ENCODE measurements around the gene MISP. TPM values are rescaled to one million over a fixed set of nuclear protein-coding genes. Genes with fewer than 3 reads are reported as not detected.

MISP gene, protein sequence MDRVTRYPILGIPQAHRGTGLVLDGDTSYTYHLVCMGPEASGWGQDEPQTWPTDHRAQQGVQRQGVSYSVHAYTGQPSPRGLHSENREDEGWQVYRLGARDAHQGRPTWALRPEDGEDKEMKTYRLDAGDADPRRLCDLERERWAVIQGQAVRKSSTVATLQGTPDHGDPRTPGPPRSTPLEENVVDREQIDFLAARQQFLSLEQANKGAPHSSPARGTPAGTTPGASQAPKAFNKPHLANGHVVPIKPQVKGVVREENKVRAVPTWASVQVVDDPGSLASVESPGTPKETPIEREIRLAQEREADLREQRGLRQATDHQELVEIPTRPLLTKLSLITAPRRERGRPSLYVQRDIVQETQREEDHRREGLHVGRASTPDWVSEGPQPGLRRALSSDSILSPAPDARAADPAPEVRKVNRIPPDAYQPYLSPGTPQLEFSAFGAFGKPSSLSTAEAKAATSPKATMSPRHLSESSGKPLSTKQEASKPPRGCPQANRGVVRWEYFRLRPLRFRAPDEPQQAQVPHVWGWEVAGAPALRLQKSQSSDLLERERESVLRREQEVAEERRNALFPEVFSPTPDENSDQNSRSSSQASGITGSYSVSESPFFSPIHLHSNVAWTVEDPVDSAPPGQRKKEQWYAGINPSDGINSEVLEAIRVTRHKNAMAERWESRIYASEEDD
- total RNA-seq (2012; rRNA removed), result not detected in 2 replicates
- polyA plus RNA-seq (2012; rRNA removed), result 0.03 TPM in 1 of 2 replicates, not detected in the other
- 0.02 TPM in 1 of 2 replicates, not detected in the other for polyA plus RNA-seq (2012; cell fraction: cytosol; rRNA removed)
- polyA plus RNA-seq (2012; cell fraction: nucleus; rRNA removed; ENCODE audit: low replicate concordance), result 0.11 and 0.13 TPM in 2 replicates
- Bru-seq, nascent RNA, result percentile 23 among the genes with signal in this experiment
- BruChase-seq, experiment 1, labeled RNA remaining after a 6-hour chase, result percentile 22 among the genes with signal in this experiment
- BruChase-seq, experiment 2, labeled RNA remaining after a 2-hour chase, result percentile 30 among the genes with signal in this experiment
- long read RNA-seq, result 0 reads

- DNase-seq (no peak), ATAC-seq (ENCODE audit: low read depth) (peak; percentile 13)
- peaks cover 15% of the 10 kb centered on the region for H3K4me1 ChIP-seq (ENCODE audit: control insufficient read depth, insufficient read depth, low read length)
- H3K9me1 ChIP-seq (ENCODE audit: insufficient read depth, low read length), result peaks cover 7% of the 10 kb centered on the region; the same call in 1 of the 2 replicates
- peak within 1 kb of the TSS; percentile 2 to 81 for H4K8ac ChIP-seq (ENCODE audit: low read depth in 2 of 2, low read length in 2 of 2)
- peak within 1 kb of the TSS; percentile 91 for H2AK5ac ChIP-seq (ENCODE audit: low read depth, low read length)
- H3K56ac ChIP-seq (ENCODE audit: extremely low read depth, insufficient read depth, low read length), result no peak within 1 kb of the TSS
- intact Hi-C loops (cut with micrococcal nuclease), result no loop called here
- H3K27me3 ChIP-seq (ENCODE audit: control insufficient read depth, insufficient read depth, low read length), result no peaks in the 10 kb centered on the region
- no peak within 1 kb of the TSS for H3K23ac ChIP-seq (ENCODE audit: low read depth, low read length)
- H3K27ac ChIP-seq (ENCODE audit: insufficient read depth, low read length), result peak within 1 kb of the TSS; percentile 60
- peaks cover 6% of the 10 kb centered on the region; the same call in 1 of the 2 replicates for H3K36me3 ChIP-seq (ENCODE audit: control insufficient read depth, insufficient read depth, low read length)
- H3K4me2 ChIP-seq (ENCODE audit: low read depth, low read length), result 0 out of 2 replicates have a peak within 1 kb of the TSS, but pooled peaks have one; percentile 9
- no peak within 1 kb of the TSS for H3K4me3 ChIP-seq (ENCODE audit: insufficient read depth, low read depth, low read length)
- H4K20me1 ChIP-seq (ENCODE audit: insufficient read depth, low read length), result 0 out of 2 replicates have a peak, but pooled peaks cover 3% of the 10 kb centered on the region
- BruUV-seq (replicated peaks), result no TSS peak
- H2AK9ac ChIP-seq (replicated peaks; ENCODE audit: low read depth, low read length, poor library complexity), result peak within 1 kb of the TSS; percentile 18
- H4K91ac ChIP-seq (ENCODE audit: insufficient read depth, low read depth, low read length), result peak within 1 kb of the TSS; percentile 65
- peak within 1 kb of the TSS; percentile 75 for H3K4ac ChIP-seq (ENCODE audit: low read depth, low read length)
- peaks cover 16% of the 10 kb centered on the region for H3K9me3 ChIP-seq (ENCODE audit: control insufficient read depth, insufficient read depth, low read length)
- H3K79me1 ChIP-seq (ENCODE audit: low read depth in 1 of 2, low read length in 2 of 2), result no peaks in the 10 kb centered on the region
- peak within 1 kb of the TSS; percentile 78 for H3K14ac ChIP-seq (replicated peaks; ENCODE audit: low read depth, low read length)
- H2BK20ac ChIP-seq (ENCODE audit: low read depth, low read length), result peak within 1 kb of the TSS; percentile 58; the same call in 1 of the 2 replicates
- CTCF ChIA-PET, result no interaction called here
- H2BK120ac ChIP-seq (ENCODE audit: low read depth, low read length), result peak within 1 kb of the TSS; percentile 84
- H4K5ac ChIP-seq (ENCODE audit: low read depth, low read length), result peak within 1 kb of the TSS; percentile 41
- in situ Hi-C loops (cut with MboI; ENCODE audit: low sequenced_read_pairs), result no loop called here
- peak within 1 kb of the TSS; percentile 33 for H3K18ac ChIP-seq (ENCODE audit: low read depth, low read length)
- H2AFZ ChIP-seq (replicated peaks; ENCODE audit: low read length, poor library complexity), result peak within 1 kb of the TSS; percentile 94
- POLR2A ChIA-PET (ENCODE audit: unreplicated experiment), result no interaction called here
- dilution Hi-C loops (cut with HindIII; ENCODE audit: low sequenced_read_pairs, unreplicated experiment), result no loop called here
- H2BK5ac ChIP-seq (ENCODE audit: low read depth, low read length, poor library complexity, severe bottlenecking), result peak within 1 kb of the TSS; percentile 73
- H2BK15ac ChIP-seq (ENCODE audit: low read depth, low read length), result peak within 1 kb of the TSS; percentile 67; the same call in 1 of the 3 replicates
- peak within 1 kb of the TSS; percentile 35 for H3K9ac ChIP-seq (ENCODE audit: low read depth, low read length)
- 85% methylated on average over 13 of the region's 31 CpGs; no CpG with 5 or more reads in 1 of the 2 experiments for WGBS, 2 experiments (ENCODE audit: extremely low coverage in 2 of 2, insufficient read length in 1 of 2)
- no peak for TF ChIP-seq NFE2L2 (IDR thresholded peaks at IDR 0.05; ENCODE audit: low read depth, low read length)
- no peak for TF ChIP-seq USF2 (IDR thresholded peaks at IDR 0.05; ENCODE audit: low read depth, low read length)
- no peak for TF ChIP-seq RAD21 (IDR thresholded peaks at IDR 0.05; ENCODE audit: low read length)
- TF ChIP-seq, protein P1, sequence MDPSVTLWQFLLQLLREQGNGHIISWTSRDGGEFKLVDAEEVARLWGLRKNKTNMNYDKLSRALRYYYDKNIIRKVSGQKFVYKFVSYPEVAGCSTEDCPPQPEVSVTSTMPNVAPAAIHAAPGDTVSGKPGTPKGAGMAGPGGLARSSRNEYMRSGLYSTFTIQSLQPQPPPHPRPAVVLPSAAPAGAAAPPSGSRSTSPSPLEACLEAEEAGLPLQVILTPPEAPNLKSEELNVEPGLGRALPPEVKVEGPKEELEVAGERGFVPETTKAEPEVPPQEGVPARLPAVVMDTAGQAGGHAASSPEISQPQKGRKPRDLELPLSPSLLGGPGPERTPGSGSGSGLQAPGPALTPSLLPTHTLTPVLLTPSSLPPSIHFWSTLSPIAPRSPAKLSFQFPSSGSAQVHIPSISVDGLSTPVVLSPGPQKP (IDR thresholded peaks at IDR 0.05; ENCODE audit: borderline replicate concordance, low read depth, low read length), result no peak
- TF ChIP-seq, protein P2, sequence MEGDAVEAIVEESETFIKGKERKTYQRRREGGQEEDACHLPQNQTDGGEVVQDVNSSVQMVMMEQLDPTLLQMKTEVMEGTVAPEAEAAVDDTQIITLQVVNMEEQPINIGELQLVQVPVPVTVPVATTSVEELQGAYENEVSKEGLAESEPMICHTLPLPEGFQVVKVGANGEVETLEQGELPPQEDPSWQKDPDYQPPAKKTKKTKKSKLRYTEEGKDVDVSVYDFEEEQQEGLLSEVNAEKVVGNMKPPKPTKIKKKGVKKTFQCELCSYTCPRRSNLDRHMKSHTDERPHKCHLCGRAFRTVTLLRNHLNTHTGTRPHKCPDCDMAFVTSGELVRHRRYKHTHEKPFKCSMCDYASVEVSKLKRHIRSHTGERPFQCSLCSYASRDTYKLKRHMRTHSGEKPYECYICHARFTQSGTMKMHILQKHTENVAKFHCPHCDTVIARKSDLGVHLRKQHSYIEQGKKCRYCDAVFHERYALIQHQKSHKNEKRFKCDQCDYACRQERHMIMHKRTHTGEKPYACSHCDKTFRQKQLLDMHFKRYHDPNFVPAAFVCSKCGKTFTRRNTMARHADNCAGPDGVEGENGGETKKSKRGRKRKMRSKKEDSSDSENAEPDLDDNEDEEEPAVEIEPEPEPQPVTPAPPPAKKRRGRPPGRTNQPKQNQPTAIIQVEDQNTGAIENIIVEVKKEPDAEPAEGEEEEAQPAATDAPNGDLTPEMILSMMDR (conservative IDR thresholded peaks at IDR 0.05; ENCODE audit: low read depth, low read length), result no peak
- no peak for TF ChIP-seq FOS (IDR thresholded peaks at IDR 0.05; ENCODE audit: low read depth, low read length)
- no peak for TF ChIP-seq MXI1 (IDR thresholded peaks at IDR 0.05; ENCODE audit: borderline replicate concordance, low read depth, low read length)
- no peak for TF ChIP-seq CEBPB (IDR thresholded peaks at IDR 0.05; ENCODE audit: low read depth, low read length)
- no peak for TF ChIP-seq CHD1 (IDR thresholded peaks at IDR 0.05; ENCODE audit: low read depth, low read length)
Observed at GRCh38 chr19:750640-751423, at the start of gene MISP. Gene MISP, plus strand, starts transcription at chr19:751112. Its CDS starts 5,835 bp downstream, at chr19:756947.
